Pons (tissue), 1 donor: ENCODE results near the gene HOXA3.

Source experiments
- DNase-seq: peaks from one replicate; pipeline ENCODE4 v3.0.0-alpha.2; 2016; ENCODE audit warnings: low spot score

The HOXA3 gene

DNA sequence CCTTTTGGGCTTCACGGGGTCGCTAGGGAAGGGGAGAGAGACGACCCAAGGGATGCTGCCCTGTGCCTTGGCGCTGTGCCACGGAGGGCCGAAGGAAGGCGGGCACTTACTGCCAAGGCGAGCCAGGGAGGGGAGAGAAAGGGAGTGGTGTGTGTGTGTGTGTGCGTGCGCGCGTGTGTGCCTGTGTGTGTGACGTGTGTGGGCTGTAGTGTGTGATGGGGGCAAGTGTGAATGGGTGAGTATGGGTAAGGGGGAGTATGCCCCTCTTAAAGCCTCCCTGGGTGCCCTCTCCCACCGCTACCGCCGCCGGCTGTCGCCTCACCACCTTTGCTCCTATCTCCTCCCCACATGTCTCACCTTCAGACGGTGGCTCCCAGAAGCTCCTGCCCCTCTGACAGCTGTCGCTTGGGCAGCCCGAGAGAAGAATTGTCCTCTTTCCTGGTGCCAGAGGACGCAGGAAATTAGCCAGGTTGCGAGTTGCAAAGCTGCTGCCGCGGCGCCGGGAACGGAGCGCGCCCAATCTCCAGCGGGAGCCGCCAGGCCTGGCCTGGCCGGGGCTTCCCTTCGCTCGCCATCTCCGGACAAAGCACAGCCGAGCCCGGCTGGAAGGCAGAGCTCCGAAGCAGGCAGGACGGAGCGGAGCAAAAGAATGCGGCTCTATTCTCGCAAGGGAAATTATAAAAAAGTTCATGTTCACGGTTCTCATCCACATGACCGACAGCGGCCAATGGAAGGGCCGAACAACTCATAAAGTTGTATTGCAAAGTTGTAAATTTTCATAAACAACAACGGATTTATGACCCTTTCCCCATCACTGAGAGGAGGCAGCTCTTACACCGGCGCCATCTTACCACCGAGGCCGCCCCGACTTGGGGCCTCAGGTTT, at the start of gene HOXA3:
HOXA3 (minus strand) TSS at position 653 of the 885 bp plus-strand sequence. CDS start 41,943 bp downstream, outside the sequence.
- no peak for DNase-seq

DNA sequence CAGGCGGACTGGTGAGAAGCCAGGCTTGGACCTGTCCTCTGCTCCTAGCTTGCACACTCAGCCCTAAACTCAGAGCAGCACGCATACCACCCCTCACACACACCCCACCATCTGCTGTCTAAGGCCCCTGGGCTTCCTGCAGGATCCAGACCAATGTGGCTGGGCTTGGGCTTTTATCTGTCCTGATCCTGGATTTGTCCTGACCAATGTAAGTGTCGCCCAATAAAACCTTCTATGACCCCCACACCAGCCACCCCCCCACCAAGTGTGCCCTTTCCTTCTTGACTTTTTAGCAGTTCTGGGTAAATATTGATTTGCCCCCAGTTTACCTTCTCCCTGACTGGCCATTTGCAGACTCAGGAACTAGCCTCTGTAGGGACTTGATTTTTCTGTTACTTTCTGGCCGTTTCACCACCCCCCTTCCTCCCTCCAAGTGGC, 49.2 kb upstream of the HOXA3 start:
- no peak for DNase-seq

DNA sequence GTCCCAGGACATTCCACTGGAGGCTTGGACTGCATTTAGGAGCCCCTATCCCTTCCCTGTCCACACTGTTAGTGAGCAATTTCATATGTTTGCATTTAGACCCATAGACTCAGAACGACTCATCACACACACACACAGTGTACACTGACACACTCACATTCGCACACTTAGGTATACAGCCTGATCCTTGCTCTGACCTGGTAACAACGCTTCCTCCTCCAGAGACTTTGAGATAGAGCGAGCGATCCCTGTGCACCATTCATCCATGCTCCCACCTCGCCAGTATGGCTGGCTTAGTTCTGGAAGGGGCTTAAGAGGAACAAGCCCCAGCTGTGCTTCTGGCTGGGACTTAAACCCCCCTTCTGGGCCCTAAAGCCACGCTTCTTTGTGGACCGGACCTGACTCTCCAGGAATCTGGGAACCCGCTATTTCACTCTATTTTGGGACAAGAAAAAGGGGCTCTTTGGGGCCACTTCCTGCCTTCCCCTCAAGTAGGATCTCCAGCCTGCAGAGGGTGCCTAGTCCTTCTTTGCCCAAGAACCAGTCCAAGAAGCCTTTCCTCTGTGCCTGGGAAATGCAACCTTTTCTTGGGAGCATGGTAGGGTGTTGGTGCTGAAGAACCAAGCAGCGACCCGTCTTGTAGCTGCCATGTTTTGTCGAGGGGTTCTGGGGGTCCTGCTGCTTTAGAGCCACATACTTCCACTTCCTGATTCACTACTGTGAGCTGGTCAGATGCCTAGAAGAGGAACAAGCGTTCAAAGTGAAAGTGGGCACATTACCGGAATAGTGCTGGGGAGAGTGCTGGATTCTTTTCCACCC, 48.6 kb upstream of the HOXA3 start:
- peak; percentile 63 for DNase-seq

DNA sequence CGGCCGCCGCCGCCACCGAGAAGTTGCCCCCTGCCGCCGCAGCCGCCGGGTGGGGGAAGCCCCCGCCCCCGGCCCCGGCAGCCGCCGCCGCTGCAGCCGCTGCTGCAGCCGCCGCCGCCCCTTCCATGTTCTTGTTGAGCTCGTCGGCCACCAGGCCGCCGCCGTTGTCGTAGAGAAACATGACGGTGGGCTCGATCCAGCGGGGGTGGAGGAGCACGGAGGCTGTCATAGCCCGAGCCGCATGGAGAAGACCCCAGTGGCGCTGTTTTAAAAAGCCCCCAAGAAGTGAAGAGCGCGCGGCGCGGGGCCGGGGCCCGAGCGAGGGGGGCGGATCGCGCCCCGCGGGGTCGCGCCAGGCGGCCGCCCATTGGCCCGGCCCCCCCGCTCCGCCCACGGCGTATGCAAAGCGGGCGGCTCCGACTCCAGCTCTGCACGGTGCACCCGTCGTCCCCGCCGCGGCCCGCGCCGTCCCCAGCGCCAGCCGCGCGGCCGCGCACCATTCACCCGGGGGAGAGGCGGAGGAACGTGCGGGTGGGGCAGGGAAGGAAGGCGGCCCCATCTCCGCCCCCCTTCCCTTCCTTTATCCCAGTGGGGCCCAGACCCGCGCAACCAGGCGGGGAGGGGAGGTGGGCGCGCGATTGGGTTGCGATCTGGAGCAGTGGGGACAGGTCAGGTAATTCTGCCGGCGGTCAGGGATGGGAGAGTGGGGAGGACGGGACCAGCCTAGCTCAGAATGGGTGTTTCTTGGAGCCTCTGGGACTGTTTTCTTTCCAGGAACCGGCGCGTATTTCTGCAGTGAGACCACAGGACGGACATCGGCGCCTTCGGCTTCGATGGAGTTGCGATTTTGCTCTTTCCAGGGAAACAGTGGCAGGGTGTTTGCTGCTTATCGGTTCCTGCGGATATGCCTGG, 47.7 kb upstream of the HOXA3 start, which contains the start of gene HOXA13:
HOXA13 (minus strand) TSS at position 243 of the 912 bp plus-strand sequence; CDS start at position 229, 14 bp downstream.
- no peak for DNase-seq

DNA sequence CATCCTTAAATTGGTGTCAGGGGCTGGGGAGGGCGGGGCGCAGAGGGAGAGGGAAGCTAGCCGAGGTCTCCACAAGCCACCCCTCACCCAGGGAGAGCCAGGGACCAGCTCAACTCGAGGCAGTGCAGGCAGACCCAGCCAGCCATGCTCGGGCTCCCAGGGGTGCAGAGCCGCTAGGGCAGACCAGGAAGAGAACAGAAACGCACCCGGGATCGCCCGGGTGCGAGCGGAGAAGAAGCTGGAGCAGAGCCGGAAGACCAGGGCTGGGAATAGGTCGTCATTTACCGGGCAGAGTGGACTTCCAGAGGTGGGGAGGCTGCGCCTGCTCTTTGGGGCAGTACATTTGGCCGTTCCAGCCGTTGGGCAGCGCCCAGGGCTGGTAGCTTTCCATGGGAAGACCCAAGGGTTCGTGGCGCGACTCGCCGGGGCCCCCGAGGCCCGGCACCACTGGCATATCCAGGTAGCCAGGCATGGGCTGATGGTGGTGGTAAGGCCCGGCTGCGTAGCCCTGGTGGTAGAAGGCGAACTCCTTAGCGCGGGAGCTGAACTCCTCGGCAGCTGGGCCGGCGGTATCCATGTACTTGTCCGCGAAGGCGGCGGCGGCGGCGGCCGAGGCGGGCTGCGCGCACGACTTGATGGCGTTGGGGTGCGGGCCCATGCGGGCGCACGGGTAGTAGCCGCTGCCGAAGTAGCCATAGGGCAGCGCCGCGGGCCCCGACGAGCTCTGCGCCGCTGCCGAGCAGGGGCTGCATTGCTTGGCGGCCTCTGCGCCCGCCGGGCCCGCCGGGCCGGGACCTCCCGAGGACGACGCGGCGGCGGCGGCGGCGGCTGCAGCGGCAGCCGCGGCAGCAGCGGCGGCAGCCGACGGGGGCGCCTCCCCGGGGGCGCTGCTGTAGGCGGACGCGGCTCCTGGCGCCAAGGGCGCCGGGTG, 46.8 kb upstream of the HOXA3 start:
- DNase-seq, result no peak

DNA sequence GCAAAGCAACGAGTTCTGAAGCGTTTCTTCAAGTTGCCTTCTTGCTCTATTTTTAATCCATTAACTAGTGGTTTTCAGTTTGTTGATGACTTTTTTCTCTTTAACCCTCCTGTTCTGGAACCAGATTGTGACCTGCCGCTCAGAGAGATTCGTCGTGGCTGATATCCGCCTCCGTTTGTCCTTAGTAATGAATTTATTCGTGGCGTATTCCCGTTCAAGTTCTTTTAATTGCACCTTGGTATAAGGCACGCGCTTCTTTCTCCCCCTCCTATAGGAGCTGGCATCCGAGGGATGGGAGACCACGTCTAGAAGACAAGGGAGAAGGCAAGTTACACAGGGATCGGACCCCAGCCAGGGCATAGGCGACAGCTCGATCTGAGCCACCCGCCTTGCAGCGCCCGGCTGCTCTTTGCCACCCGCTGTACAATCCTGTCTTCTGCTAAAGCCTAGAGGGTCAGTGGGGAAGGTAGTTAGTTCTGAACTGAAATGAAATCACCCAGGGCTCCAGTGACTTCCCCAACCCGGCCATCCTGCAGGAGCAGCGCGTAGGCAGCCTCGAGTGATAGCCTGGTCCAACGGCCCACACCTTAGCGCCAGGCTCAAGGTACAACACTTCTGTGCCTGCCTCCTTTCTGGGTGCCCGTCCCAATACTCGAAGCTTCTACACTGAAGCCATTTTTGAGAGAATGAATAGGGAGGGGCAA, 45.9 kb upstream of the HOXA3 start:
- DNase-seq, result no peak

DNA sequence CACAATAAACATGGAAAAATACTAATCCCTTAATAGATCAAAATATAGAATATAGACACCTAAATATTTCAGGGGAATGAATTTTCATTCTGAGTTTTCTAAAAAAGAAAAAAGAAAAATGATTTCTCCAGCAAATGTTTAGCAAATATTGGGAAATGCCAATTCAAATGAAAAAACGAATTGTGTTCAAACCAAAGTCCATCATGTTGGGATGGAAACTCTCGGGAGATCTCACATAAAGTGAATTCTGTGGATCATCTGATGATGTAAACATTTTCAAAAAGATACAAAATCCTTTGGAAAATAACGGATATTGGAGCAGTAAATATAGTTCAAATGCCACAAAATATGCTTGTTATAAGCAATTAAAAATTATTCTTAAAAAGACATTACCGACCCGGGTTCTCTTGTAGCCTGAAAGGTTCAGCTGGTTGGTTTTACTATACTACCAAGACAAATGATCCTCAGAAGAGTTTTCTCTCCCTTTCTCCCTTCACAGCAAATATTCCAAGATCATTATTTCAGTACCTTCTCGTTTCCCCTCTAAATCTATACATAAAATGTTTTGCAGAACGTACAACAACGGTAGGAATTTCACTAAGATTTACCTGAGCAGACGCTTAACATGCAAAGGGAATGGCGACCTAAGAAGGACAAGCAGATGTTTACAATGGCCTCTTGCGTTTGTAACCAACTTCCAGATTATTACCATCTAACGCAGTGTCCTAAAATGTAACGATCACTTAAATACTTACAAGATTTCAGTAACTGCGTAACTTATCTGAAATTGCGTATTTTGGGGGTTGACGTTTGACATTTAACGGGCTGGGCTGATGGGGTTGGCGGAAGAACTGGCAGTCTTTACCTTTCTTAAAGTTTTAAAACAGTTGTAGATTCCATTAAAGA, 45.0 kb upstream of the HOXA3 start:
- DNase-seq, result no peak

DNA sequence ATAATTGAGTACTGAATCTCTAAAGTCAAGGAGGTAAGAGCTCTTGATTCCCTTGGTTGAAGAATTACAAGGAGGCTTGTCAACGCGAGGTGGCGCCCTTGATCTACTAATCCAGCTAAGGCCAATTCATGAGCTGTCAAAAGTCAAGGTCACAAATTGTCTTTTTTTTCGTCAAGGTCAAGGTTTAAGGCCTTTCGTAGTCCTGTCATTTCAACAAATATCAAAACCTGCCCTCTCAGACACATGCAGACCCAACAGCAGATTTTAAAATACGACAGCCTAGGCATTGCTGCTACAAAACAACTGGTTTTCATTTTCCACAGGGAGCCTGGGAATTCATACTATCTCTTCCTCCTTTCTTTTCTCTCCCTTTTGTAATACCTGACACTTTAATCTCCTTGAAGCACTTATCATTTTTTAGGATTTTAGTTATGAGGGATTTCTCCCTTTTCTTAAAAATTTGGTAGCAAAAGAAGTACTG, 43.9 kb upstream of the HOXA3 start:
- DNase-seq, result peak; percentile 86

DNA sequence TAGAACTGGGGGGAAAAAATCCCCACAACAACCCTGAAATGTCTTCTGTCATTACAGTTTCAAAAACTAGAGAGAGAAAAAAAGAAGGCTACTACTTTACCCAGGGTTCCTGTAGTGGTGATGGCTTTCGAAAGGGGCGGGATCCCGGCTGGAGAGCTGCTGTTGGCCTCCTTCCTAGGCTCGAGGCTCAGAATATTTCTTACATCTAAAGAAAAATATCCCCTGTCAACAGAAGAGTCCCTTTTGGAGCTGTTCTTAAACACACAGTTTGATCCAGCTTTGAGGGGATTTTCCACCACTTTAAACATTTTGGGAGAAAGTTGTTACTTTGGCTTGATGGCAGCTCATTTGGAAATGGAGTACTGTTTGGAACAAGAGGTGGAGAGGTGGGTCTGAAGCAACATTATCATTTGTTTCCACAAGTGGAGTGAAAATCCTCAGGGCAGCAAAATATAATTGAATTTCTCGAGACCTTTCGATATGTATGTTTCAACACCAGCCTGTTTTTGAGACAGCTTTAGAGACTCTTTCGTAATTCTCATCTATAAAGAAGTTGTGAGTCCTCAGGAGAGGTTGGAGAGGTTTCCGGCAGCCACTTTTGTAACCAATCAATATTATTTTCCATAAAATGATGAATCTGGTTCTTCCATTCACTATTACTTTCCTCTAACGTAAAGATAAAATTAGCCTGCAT, 42.5 kb upstream of the HOXA3 start:
- no peak for DNase-seq

DNA sequence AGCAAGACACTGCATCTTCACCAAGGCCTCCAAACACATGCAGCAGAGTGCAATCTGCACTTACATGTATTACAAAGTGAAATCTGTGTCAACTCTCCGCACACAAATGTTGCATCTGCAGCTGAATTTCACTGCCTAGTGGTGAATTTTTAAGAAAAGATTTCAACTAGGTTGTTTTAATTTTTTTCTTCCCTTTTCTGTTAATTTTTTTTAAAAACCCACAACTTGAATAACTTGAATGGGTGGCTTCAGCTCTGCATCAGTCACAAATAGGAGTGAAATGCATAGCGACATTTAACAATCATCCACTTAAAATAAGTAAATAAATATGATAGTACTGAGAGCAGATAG, 41.6 kb upstream of the HOXA3 start:
- DNase-seq, result no peak

DNA sequence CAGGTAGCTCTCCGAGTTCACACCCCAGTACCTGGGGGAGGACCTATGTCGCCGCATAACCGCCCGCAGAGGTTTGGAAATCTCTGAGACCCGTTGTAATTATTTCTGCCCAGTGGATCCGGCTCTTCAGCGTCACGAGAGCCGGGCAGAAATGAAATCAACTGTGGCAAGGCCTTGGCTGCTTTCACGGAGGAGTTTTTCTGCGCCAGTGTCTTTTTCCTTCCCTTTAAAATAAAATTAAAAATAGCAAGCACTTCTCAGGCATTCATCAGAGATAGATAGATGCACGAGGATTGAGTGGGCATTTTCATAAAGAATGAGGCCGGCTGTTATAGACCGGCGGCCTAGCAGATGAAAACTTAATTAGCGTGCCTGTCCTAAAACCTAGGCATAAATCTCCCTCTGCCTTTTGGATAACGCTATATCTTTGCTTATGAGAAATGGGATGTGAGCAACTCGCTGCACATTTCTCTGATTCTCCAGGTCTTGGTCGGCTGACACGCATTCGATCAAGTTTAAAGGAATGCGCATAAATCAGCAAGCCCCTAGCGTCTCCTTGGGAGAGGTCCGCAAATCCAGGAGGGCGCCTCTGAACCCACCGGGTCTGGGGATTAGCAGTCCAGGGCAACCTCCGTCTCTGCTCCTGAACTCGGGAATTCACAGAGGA, 41.1 kb upstream of the HOXA3 start:
- no peak for DNase-seq

DNA sequence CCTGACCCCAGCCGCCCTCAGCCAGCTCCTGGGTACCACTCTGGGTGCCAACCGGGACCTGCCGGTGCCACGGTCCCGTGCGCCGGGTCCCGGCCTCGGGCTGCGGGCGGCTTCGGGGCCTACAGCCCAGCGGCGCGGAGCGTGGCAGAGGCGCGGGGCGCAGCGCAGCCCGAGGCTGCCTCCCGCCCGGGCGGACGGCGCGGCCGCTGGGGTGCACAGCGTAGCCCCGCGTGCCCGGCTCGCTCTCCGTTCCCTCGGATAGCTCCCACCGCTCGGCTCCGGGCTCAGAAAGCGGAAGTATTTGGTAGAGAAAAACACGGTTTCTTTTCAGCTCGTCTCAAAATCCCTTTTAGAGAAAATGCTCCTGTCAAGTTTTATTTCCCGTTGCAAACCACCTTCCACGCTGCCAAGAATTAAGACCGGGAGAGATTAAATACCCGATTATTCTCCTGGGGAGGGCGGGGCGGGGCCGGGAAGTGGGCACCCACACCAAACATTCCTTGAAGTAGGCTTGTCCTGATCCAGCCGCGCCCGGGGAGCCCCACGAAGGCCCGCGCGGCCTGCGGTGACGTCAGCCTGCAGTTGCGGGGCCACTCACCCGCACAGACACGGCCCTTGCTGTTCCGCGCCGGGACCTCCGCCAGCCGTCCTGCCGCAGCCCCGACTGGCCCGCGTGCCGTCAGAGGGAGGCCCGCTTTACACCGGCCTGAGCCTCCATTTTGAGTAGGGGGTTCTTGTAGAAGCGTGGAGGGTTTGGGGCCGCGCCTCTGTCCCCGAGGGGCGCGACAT, 40.4 kb upstream of the HOXA3 start:
- DNase-seq, result no peak

DNA sequence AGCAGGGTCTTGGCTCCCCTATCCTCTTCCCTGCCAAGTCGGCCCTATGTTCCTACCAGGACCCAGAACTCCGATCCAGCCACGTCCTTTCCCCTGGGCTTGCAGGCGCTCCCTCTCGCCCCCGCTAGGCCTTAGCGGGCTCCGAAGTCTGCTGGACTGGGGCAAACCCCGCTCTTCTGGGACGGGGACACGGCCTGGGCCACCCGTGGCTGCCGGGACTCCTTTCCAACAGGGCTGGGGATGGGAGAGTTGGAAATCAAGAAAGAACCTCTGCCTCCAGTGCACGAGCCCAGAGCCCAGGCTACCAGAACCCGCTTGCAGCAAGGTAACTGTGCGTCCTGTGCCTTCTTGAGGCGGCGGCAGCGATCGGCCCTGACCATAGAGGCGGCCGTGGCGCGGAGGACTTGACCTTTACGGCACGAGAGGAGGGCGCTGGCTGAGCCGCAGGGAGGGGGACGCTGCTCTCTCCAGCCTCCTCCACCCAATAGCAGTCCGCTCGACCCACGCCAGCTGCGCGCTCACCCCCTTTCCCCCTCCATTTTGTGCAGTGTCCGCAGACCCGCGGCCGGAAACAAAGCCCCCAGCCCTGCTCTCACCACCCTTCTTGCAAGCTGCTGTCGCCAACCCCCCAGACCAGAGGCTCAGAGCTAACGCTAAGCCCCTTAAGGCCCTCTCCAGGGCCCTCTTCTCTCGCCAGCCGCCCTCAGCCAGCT, 39.6 kb upstream of the HOXA3 start:
- no peak for DNase-seq

DNA sequence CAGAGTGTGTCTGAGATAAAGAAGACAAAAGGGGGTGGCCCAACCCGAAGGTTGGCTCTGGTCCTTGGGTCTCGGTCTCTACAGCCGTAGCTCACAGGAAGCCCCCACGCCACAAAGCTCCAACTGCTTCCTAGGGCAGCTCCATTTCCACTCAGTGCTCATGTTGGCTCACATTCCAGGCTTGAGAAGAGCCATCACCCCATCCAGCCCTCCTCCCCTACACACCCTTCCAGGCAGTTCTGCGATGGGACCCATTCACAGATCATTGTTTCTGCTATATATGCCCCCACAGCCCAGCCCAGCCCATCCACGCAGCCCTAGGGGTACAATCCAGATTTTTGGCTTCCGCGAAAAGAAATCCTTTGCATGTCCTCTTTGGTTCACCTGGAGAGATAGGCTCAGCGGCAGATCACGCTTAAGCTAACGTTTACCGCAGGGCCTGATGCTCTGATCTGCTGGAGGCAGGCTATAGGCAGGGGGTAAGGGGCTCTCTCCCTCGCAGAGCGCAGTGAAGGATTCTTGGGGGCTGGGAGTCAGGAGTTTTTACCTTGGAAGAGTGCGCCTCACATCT, 38.9 kb upstream of the HOXA3 start:
- no peak for DNase-seq

DNA sequence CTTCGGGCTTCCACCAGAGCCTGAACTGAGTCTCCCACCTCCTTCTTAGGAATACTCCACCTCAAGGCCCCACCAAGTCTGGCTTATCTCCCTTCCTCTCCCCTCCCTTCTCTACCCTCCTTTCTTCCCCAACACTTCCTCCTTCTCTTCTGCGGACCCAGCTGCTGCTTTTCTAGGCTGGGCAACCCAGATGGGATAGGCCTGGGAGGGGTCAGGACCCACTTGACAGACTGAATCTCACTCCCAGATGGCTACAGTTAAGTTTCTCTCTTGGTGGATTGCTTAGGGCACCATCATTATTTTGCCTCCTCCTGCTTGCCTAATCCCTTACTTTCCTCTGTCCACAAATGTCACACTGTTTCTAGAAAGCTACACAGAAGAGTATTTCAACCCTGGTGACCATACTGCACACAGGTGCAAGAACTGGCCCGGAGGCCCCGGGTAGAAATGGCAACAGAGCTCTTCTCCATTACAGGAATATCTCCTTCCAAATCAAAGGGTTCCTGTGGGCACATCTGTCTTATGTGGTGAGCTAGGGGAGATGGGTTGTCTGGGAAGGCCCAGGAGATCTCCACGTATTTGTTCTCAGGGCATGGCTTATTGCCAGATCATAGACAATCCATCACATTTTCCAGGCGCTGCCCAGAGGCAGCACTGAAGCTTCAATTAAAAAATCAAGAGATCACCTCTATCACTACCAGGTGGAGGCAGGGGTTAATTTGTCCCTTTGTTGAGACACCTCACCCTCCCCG, 37.8 kb upstream of the HOXA3 start:
- no peak for DNase-seq
